Right lobe of liver (tissue), 4 donors: ENCODE measurements around the gene ZNF678.

Experiments
- POLR2A ChIP-seq: fragments of 450-650 bp; IDR thresholded peaks from one replicate; pipeline ENCODE4 v1.6.1; 2017; ENCODE audit warnings: antibody characterized with exemption, mild to moderate bottlenecking
- TF ChIP-seq, protein P1 (sequence below), 4 donors: fragments of 200-600 bp in 3 of 4; fragments of 450-650 bp in 1 of 4; IDR thresholded peaks; one replicate each; pipeline versions ENCODE4 v1.5.1 to v1.8.0; 2016 to 2022; ENCODE audit warnings: antibody characterized with exemption in 4 of 4, mild to moderate bottlenecking in 2 of 4
- donor health status: DM: no; HTN: no; CAD: no.
- donor health status: DM: no; HTN: no; CAD: no.
- donor health status: DM: no; HTN: yes; CAD: no.

DNA sequence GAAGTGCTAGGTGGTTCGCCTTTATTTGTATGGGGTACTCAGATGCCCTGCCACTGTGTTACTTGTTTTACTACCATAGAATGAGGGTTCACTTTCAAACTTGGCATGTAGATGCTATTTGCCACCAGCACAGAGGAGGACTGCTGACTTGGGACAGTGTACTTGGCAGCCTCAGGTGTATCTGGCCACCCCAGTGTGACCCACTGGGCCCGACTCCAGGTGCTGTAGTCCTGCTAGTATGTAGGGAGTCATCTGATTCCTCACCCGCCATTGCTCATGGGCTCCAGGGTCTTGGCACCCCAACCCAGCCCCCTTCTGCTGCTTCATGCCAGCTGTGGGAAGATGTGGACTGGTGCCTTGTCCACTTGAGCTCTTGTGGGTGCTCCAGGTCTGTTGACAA is 40.0 kb downstream of the ZNF678 start:
- TF ChIP-seq, protein P1, sequence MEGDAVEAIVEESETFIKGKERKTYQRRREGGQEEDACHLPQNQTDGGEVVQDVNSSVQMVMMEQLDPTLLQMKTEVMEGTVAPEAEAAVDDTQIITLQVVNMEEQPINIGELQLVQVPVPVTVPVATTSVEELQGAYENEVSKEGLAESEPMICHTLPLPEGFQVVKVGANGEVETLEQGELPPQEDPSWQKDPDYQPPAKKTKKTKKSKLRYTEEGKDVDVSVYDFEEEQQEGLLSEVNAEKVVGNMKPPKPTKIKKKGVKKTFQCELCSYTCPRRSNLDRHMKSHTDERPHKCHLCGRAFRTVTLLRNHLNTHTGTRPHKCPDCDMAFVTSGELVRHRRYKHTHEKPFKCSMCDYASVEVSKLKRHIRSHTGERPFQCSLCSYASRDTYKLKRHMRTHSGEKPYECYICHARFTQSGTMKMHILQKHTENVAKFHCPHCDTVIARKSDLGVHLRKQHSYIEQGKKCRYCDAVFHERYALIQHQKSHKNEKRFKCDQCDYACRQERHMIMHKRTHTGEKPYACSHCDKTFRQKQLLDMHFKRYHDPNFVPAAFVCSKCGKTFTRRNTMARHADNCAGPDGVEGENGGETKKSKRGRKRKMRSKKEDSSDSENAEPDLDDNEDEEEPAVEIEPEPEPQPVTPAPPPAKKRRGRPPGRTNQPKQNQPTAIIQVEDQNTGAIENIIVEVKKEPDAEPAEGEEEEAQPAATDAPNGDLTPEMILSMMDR (IDR thresholded peaks at IDR 0.05): no peak
- no peak for TF ChIP-seq POLR2A
